Ovary (tissue), 9 donors: ENCODE data around the gene ETV6. TPM values are rescaled to one million over a fixed set of nuclear protein-coding genes. Genes with fewer than 3 reads are reported as not detected.

Source experiments
- DNase-seq, 5 donors: peaks; one replicate each; pipeline ENCODE4 v3.0.0-alpha.2; 2019 to 2020
- H3K27ac ChIP-seq, 2 donors: fragments of 200-600 bp; one replicate each; pipeline versions ENCODE4 v1.5.1 to v1.8.0; 2019 to 2022
- H3K27me3 ChIP-seq: fragments of 200-600 bp; one replicate; pipeline ENCODE4 v1.8.0; 2022
- H3K36me3 ChIP-seq: fragments of 200-600 bp; sonication (generic); one replicate; pipeline ENCODE4 v1.5.1; 2019
- H3K4me1 ChIP-seq: one replicate; pipeline ENCODE4 v1.8.1; 2013; ENCODE audit warnings: mild to moderate bottlenecking, moderate library complexity; ENCODE audit not compliant: insufficient read depth
- H3K4me3 ChIP-seq: fragments of 200-600 bp; sonication (generic); one replicate; pipeline ENCODE4 v1.5.1; 2017
- H3K9me3 ChIP-seq, 2 donors: fragments of 200-600 bp in 1 of 2; sonication (generic) in 1 of 2; one replicate each; pipeline versions ENCODE4 v1.5.1 to v1.8.1; 2013 to 2019; ENCODE audit warnings: mild to moderate bottlenecking in 1 of 2, moderate library complexity in 1 of 2
- CTCF ChIP-seq, 3 donors: fragments of 450-650 bp in 2 of 3; fragments of 200-600 bp in 1 of 3; IDR thresholded peaks; one replicate each; pipeline versions ENCODE4 v1.5.1 to v1.8.0; 2016 to 2022; ENCODE audit warnings: antibody characterized with exemption in 3 of 3, mild to moderate bottlenecking in 1 of 3
- EP300 ChIP-seq: sonication (generic); formaldehyde crosslinking; IDR thresholded peaks from one replicate; pipeline ENCODE4 v1.6.1; 2017; ENCODE audit warnings: antibody characterized with exemption
- POLR2A ChIP-seq: fragments of 450-650 bp; IDR thresholded peaks from one replicate; pipeline ENCODE4 v1.6.1; 2017; ENCODE audit warnings: antibody characterized with exemption, mild to moderate bottlenecking, moderate library complexity
- WGBS, 3 donors: extraction: QIAGEN DNeasy Blood & Tissue Kit in 1 of 3; methylation state at CpG; one replicate each; pipeline versions ENCODE4 v1.1.5 to v1.1.7; 2013 to 2017; 5-methylcytosine and 5-hydroxymethylcytosine counted together
- intact Hi-C, 4 donors: fragments of 100-400 bp; cut with DNase I; formaldehyde crosslinking; loops; one replicate each; pipeline versions ENCODE4 v1.11.0 to v1.15.1; 2022 to 2023
- polyA plus RNA-seq, 2 donors: library from polyadenylated mRNA; stranded (reverse); fragments of 200-250 nt in 1 of 2; fragments of 350-450 nt in 1 of 2; fragmentation: Illumina TruSeq in 1 of 2; extraction: RNeasy Lipid Tissue Mini Kit (QIAGEN cat#74804) in 1 of 2; gene quantifications; one replicate each; pipeline ENCODE4 v1.2.3, GENCODE V29; 2013 to 2014
- total RNA-seq, 7 donors: library from RNA; depleted of rRNA in 2 of 7; stranded (reverse); fragments of >200 nt in 2 of 7; fragmentation: NEBNext Ultra II Directional in 3 of 7; extraction: Animal tissue kit (Norgen Biotek cat#: 25700) in 3 of 7; gene quantifications; one replicate each; pipeline versions ENCODE4 v1.1.0 to v1.2.4, GENCODE V29; 2016 to 2023
- donor health status: DM: no; HTN: no; CAD: no; lungs with moderate emphysema.
- donor health status: DM: no; HTN: no; CAD: no.
- donor health status: Bipolar disorder and iron deficiency.
- donor health status: DM: yes; HTN: yes; CAD: no.
- donor health status: DM: no; HTN: no; CAD: no.
- donor health status: DM: yes; HTN: yes; CAD: no.

ETV6 gene
- total and polyA plus RNA-seq, 9 donors: 4.4 to 34.6 (median 18.3) TPM

DNA sequence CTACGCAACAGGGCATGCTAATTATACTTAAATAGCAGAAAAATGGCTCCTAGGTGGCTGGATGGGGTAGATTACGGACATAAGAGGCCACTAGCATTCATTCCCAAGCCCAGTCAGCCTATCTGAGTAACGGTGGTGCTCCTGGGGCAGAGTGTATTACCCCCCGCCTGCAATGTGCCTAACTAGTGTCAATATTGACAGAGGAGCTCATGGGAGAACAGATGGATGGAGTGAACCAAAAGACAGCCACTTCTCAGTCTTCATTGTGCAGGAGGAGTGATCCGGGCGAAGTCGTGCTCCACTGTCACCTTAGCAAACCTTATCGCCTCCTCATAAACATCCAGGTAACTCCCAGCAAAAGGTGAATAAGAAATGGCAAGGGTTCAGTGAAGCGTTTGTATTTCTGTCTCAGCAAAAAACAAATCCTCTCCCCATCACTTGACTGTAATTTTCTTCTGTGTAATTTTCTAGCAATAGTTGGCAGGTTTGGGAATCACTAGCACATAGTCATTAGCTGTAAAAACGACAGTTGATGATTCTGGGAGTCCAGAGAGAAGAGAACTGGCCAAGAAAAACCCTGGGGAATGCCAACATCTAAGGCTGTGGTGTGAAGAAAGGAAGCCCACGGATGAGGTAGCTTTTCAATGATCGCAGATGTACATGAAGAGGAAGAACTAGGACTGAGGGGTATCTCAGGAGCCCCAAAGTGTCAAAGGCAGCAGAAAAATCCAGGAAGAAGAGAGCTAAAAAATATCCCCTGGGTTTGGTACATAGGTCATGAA, 294.6 kb downstream of the ETV6 start:
- Histone ChIP-seq H3K9me3 (no peaks in the 10 kb centered on the region), H3K4me1 (no peaks in the 10 kb centered on the region), H3K36me3 (no peaks in the 10 kb centered on the region), H3K4me3 (no peak overlapping the region), H3K27me3 (no peaks in the 10 kb centered on the region), H3K27ac (no peak overlapping the region)
- no peak for DNase-seq
- TF ChIP-seq CTCF (IDR thresholded peaks at IDR 0.05) (no peak), EP300 (no peak), POLR2A (no peak)
- intact Hi-C loops: no loop called here
- 77 to 83% (median 79%) methylated on average over 12 of the region's 12 CpGs for WGBS, 3 donors
